ENCODE measurements around the gene TCEANC2.

The TCEANC2 gene

GRCh38 chr1:54120698-54121481, 67.5 kb downstream of the TCEANC2 start:
- no peak overlapping the region for H3K27ac ChIP-seq
- no peak for TF ChIP-seq CTCF (conservative IDR thresholded peaks at IDR 0.05)

DNA sequence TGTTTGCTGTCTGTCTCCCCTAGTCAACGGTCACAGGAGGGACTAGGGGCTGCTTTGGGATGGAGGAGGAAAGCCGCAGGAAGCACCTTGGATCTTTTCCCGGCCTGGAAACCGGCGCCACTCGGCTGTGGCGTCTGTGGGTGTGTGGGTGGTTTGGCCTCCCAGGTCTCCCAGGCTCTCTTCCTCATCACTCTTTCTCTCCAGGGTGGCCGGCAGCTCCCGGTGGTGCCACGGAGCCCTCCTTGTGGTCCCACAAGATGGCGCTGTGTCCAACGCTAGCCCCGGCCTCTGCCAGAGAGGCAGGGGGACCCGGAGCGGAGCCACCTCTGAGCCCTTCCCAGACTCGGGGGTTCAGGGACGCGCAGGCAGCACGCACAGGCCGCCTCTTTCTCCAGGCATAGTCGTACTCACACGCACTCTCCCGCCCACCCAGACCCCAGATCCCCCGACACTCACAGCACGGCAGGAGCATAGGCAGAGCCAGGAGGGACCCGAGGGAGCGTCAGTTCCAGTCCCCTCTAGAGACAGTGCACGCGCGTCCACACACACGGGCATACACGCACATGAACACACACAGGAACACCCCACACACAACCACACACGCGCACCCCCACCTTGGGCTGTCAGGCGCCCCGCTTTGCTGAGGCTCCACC, 68.2 kb downstream of the TCEANC2 start:
- no peak overlapping the region for H3K27ac ChIP-seq
- peak; percentile 78 for TF ChIP-seq CTCF (conservative IDR thresholded peaks at IDR 0.05)

DNA sequence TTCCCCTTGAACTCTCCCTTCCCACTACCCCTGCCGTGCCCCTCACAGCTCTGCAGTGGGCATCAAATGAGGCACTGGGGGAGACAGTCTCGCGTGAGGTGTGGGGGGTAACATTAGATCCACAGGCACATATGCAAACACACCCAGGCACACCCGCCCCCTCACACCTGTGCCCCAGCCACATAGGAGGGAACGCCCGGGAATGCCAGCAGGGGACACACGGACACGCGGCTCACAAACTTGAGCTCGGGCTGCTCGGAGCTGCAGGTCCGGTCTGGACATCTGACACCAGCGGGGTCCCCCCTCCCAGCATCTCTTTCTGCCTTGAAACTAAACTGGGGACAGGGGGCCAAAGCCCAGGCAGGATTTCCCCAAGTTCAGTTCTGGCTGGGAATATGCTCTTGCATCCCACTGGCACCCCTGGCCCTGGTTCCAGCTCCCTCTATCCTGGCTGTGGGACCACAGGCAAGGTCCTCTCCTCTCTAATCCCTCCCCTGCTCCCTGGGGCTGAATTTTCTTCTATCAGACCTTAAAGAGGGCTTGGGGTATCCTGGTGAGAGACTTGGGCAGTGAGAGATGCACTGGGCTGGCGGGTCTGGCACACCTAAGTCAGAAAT, 68.8 kb downstream of the TCEANC2 start:
- H3K27ac ChIP-seq, result no peak overlapping the region; the same call in 1 of the 2 replicates
- TF ChIP-seq CTCF (conservative IDR thresholded peaks at IDR 0.05), result no peak

DNA sequence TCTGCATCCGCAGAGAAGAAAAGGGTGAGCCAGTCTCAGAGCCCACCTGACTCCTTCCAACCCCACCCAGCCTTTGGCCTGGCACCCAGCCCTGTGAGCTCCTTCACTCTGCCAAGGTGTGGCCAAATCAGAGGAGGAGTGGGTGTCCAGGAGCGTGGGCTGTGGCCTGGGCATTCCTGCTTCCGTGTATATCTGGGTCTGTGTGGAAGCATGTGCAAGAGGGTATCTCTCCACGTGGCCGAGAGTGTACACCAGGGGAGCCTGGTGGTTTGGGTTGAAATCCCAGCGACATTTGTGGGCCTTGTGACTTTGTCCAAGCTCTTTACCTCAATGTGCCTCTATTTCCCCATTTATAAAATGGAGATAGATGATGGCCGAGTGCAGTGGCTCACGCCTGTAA, 69.6 kb downstream of the TCEANC2 start:
- no peak overlapping the region; the same call in 1 of the 2 replicates for H3K27ac ChIP-seq
- no peak for TF ChIP-seq CTCF (conservative IDR thresholded peaks at IDR 0.05)

DNA sequence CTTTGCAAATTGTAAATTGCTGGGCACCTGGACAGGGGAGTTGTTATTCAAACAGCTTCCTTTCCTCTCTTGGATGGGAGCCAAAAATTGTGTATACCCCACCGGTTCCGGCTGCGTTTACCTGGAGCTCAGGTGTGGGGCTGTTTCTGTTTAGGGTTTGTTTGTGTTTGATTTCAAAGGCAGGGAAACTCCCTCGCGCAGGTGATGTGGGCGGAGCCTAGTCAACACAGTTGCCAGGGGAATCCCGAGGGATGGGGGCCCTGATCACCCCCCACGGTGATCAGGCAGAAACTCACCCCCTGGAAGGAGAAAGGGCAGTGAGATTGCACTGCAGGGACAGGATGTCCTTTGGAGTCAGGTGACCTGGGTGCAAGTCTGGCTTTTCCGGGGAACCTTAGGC, 71.1 kb downstream of the TCEANC2 start:
- no peak for TF ChIP-seq CTCF (conservative IDR thresholded peaks at IDR 0.05)
- H3K27ac ChIP-seq, result peak overlapping the region; percentile 53

GRCh38 chr1:54124906-54125305, 71.5 kb downstream of the TCEANC2 start:
- H3K27ac ChIP-seq, result peak overlapping the region; percentile 53
- TF ChIP-seq CTCF (conservative IDR thresholded peaks at IDR 0.05), result no peak

DNA sequence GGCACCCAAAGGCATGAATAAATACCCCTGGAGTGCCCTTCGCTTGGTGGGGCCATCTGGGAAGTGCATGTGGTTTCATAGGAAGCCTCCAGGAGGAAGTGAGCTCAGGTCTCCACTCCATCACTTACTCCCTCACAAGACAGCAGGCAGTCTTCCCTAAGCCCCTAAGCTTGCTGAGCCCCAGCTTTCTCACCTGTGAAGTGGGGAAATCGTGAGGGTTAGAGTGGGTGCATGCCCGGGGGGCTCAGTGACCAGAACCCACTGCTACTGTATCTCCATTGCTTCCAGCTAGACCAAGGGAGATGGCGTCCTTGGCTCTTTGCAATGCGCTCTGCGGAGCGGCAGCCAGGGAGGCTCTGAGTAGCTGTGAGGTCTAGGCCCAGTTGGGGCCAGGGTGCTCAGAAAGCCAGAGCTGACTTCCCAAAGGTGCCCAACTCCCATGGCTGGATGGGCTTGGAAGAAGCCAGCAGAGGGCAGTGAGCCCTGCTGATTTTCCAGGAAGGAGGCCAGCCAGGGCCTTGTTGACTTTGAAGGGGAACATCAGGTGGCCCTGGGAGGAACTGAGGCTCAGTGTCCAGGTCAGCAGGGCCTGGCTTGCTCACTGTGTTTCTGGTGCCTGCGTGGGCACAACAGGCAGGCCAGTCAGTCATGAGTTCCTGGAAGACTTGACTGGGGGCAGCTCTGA, 72.1 kb downstream of the TCEANC2 start:
- TF ChIP-seq CTCF (conservative IDR thresholded peaks at IDR 0.05), result peak; percentile 34
- peak overlapping the region; percentile 53 for H3K27ac ChIP-seq
